ENCODE results near the gene CIRBP.
"Not testable (repeated sequence)": the region's sequence is repeated elsewhere in the genome, so short reads cannot be mapped to it uniquely, and the experiment has no call there.

The CIRBP gene

DNA sequence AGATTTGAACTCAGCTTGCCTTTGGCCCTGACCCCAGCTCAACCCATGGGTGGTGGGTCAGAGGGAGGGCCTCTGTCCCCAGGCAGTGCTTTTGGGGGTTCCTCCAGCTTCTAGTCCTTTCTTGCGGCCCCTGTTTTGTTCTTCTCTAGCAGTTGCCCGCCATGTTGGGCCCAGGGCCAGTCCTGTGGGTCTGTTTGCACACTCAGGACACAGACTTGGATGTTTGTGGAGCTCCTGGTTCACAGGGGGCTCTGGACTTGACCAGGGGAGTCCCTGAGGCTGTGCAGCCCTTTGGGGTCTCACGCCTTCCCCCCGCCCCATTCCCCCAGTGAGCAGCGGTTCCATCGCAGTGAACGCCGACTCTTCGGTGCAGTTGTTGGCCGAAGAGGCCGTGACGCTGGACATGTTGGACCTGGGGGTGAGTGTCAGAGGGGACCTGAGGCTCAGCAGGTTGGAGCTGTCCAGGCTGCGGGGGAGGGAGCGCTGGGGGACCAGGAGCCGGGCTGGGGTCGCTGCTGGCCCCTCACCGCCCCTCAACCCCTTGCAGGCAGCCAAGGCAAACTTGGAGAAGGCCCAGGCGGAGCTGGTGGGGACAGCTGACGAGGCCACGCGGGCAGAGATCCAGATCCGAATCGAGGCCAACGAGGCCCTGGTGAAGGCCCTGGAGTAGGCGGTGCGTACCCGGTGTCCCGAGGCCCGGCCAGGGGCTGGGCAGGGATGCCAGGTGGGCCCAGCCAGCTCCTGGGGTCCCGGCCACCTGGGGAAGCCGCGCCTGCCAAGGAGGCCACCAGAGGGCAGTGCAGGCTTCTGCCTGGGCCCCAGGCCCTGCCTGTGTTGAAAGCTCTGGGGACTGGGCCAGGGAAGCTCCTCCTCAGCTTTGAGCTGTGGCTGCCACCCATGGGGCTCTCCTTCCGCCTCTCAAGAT, 25.1 kb upstream of the CIRBP start:
- peak in 3 of 4 experiments; percentile 70 to 83 (median 75) for DNase-seq (ENCODE audit: low read depth in 4 of 4, low spot score in 1 of 4)

DNA sequence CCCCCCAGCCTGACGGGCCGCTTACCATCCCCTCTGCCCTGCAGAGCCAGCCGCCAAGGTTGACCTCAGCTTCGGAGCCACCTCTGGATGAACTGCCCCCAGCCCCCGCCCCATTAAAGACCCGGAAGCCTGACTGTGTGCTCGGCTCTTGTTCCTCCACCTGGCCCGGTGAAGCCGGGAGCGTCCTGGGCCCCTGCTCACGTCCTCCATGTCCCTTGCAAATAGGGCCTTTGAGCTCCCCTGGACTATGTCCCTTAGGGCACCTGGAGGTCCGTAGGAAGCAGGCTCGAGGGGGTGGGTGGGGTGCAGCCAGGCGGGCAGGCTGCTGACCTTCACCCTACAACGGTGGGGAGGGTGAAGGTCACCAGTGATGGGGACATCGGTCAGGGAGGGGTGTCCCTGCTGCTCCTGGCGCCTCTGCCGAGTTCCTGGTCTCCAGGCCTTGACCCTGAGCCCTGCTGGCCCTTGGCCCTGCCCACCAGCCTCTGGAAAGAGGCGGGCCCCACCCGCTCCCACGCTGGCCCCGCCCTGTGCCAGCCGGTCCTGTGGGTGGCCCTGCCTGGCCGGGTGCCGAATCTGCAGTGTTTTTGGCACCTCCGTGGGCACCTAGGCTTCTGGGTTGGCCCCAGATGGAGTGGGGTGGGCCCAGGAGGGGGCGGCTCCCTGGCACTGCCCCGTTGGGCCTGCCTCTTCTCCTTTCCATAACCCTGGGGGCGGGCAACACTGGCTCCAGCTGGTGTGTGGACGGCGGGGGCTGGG, 24.3 kb upstream of the CIRBP start:
- DNase-seq (ENCODE audit: low read depth in 4 of 4, low spot score in 1 of 4), result no peak

DNA sequence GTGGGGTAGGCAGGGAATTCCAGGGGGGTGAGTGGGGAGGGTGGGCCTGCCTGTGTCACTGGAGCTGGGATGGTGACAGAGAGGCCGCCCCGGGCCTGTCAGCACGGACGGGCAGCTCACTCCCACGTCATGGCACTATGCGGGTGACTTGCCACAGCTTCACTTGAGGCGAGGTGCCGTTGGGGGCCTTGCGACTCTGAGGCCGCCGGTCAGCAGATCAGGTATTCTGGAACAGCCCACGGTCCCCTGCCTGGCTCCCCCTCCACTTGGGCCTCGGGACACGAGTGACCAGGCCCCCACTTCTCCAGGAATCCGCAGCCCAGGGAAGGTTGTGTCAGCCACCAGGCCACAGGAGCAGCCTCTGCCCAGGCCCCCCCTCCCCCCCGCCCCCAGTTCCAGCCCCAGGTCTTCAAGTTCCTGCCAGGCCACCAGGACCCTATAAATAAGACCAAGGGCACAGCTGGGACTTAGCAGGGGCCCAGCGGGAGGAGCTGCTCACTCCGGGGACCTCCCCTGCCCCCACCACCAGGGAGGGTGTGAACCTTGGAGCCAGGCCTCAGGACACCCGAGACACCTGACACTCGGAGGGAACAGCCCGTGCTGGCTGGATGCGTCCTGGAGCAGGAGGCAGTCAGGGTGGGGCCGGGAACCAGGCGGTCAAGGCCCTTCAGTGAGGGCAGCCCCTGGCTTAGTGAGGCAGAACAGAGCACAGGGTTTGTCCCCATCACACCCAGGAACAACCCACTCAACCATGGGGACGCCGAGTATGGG, 23.5 kb upstream of the CIRBP start:
- no peak for DNase-seq (ENCODE audit: low read depth in 4 of 4, low spot score in 1 of 4)

DNA sequence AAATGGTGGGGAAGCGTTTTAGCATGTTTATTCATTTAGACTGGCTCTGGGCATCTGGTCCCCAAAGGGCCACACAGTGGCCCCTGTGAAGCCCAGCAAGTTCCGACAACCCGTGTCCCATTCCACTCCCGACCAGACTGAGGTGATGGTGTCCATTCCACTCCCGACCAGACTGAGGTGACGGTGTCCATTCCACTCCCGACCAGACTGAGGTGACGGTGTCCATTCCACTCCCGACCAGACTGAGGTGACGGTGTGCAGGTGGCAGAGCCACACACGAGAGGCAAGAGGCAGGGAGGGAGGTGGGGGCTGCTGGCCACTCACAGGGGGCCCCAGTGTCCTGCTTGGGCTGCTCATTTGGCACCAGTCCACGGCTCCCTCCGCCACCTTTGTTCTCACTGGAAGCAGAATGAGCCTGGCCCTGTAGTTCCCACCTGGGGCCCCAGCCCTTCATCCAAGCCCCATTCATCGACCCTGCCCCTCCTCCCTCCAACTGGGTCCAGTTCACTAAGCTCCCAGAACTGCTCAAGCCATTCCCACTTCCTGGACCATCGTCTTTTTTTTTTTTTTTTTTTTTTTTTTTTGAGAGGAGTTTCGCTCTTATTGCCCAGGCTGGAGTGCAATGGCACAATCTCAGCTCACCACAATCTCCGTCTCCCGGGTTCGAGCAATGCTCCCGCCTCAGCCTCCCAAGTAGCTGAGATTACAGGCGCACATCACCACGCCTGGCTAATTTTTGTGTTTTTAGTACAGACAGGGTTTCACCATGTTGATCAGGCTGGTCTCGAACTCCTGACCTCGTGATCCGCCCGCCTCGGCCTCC, 22.7 kb upstream of the CIRBP start:
- not testable (repeated sequence) for DNase-seq (ENCODE audit: low read depth in 4 of 4, low spot score in 1 of 4)

DNA sequence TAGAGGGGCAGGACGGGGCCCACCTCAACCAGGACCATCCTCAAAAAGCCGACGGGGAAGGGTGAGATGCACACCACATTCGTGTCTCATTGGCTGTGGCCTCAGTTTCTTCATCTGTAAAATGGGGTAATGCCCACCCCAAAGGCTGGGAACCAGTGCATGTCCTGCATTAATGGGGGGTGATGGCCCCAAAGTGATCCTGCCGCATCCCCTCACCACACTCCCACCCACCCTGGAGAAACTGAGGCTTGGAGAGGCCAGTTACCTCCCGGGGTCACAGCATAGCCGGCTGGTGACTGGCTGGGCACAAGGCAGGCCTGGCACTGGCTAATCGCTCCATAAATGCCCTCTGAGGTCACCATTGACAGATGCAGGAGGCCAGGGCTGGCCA, 21.4 kb upstream of the CIRBP start:
- DNase-seq (ENCODE audit: low read depth in 4 of 4, low spot score in 1 of 4), result no peak

DNA sequence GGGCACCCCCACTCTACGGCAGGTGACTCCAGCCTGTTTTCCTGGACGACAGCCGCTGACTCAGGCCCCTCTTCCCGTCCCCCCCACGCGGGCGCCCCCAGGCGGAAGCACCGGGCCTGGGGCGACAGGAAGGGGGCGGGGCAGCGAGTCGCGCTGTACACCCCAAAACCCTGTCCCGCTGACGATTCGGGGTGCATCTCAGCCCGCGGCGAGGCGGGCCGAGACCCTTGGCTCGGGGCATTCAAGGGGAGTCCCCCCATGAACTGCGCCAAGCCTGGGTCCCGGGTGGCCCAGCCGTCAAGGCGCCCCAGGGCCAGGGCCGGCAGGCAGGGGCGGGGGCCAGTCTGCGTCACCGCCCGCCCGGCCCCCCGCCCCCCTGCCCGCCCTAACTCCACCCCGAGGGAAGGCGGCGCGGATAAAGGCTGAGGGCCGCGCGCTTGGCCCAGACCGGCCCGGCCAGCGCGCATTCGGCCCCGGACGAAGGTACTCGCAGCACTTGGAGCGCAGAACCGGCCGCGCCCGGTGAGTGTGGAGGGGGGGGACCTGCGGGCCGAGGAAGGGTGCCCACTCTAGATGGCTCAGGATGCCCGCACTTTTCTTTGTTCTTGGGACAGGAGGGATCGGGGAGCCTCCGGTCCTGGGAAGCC, 20.9 kb upstream of the CIRBP start, which contains the start of gene MIDN:
Gene MIDN, plus strand, starts transcription at position 445 of the 647 bp plus-strand sequence. CDS start 1,714 bp downstream, outside the sequence.
- peak in 1 of 4 experiments; percentile 68 for DNase-seq (ENCODE audit: low read depth in 4 of 4, low spot score in 1 of 4)

DNA sequence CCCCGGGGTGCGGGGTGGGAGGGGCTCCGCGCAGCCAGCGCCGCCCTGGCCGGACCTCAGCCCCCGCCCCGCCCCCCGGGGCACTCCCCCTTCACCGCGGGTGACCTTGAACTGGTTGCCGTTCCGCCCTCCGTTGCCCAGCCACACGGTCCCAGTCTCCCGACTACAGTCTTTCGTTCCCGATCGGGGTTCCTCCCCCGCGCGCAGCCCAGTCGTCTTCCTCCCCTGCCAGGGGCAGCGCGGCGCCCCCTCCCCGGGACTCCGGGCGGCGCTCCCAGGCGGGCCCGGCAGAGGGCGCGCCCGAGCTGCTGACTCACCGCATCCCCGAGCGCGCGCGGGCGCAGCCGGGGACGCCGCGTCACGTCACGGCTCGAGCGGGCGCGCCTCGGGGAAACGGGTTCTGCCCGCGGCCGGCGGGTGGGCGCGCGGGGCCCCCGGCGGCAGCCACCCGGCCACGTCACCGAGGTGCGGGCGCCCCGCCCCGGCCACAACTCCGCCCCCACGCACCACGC, 20.3 kb upstream of the CIRBP start:
- DNase-seq (ENCODE audit: low read depth in 4 of 4, low spot score in 1 of 4), result peak in 3 of 4 experiments; percentile 66 to 73 (median 67)

DNA sequence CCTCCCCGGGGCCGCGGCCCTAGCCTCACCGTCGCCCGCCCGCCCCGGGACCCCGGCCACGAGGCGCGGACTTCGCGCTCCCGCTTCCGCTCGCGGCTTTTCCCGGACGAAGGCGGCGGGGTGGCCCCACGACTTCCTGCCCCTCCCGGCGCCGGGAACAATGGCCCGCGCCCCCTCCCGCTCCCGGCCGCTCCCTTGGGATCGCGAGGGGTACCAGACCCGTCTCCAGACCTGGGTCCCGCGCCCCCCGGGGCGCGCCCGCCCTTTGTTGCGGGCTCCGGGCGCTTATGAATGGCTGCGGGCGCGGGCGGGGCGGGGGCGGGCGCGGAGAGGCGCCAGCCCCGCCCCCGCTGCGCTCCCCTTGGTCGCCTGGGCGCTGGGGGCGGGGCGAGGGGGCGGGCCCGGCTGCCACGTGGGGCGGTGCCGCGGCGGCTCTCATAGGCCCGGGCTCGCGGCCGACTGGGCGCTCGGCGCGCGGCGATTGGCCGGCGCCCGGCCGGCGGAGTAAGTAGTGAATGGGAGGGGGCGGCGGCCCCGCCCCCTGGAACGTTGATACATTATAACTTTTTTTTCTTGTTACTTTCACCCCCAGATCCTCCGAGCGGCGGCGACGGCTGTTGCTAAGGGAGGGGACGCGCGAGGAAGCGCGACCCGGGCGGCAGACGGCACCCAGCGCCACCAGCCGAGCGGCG, 19.7 kb upstream of the CIRBP start:
- peak; percentile 85 to 91 (median 89) for DNase-seq (ENCODE audit: low read depth in 4 of 4, low spot score in 1 of 4)

DNA sequence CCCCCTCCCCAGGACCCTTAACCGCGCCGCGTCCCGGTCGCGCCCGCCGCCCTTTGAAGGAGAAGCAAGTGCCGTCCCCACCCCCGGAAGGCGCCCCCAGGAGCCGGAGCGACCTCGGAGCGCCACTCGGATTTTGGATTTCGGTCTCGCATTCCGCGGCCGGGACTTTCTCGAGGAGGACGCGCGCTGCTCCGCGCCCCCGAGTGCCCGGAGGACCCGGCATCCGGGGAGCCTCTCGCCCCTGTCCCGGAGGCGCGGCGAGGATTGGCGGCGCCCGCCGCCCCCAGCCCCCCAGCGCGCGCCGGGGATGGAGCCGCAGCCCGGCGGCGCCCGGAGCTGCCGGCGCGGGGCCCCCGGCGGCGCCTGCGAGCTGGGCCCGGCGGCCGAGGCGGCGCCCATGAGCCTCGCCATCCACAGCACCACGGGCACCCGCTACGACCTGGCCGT, 19.1 kb upstream of the CIRBP start:
- DNase-seq (ENCODE audit: low read depth in 4 of 4, low spot score in 1 of 4), result no peak

DNA sequence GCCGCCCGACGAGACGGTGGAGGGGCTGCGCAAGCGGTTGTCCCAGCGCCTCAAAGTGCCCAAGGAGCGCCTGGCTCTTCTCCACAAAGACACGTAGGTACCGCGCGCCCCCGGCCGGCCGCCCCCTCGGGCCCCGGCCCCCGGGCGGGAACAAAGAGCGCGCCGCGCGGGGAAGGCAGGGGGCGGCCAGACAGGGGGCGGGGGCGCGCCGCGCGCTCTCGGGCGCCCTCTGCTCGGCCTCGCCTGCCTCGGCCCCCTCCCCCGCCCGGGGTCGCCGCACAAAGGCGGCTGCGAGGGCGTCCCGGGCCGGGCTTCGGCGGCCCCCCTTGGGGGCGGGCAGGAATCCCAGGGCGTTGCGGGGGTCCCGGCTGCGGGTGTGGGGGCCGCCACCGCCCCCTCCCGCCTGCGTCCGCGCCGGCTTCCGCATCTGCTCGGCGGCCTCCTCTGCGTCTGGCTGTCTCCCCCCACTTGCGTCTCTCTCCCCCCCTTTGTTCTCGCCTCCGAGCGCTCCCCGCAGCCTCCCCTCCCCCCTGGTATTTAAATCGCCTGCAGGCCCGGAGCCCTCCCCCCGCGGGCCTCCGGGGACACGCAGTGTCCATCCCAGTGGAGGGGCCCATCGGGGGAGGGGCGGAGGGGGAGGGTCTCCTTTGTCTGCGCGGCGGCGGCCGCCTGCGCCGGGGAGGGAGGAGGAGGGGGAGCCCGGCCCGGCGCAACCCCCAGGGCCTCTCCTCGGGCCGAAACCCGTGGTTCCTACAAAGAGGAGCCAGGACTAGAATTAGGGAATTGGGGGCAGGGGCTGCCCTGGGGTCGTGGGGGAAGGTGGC, 18.5 kb upstream of the CIRBP start:
- DNase-seq (ENCODE audit: low read depth in 4 of 4, low spot score in 1 of 4), result no peak

DNA sequence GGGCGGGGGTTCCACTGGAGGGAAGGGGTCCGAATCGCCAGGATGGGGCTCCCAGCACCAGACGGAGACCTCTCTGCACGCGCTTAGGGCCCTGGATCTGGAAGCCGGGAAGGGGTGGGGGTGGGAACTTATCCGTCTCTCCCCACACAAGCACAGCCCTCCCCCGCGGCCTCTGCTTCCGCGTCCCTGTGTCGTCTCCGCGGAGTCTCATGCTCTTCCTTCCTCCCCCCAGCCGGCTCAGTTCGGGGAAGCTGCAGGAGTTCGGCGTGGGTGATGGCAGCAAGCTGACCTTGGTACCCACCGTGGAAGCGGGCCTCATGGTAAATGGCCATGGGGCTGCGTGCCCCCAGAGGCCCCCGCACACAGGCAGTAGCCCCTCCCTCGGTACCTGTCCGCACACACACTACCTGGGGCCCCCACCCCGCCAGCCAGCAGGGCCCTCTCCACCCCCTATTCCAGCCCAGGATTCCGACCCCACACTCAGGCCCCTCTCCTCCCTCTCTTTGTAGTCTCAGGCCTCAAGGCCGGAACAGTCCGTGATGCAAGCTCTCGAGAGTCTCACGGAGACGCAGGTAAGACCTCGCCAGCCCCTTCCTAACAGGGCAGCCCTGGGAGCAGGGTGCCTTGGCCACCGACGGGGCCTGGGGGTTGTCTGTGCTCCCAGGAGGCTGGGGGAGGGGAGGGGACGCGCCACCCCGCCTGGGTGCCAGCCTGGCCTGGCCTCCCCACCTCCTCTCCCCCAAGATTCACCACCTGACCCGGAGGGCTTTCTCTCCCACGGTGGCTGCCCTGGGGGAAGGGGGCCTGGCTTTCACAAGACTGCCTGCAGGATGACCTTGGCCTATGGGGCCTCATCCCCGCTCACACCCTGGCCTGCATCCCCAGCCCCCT, 17.6 kb upstream of the CIRBP start:
- DNase-seq (ENCODE audit: low read depth in 4 of 4, low spot score in 1 of 4), result peak in 1 of 4 experiments; percentile 51

DNA sequence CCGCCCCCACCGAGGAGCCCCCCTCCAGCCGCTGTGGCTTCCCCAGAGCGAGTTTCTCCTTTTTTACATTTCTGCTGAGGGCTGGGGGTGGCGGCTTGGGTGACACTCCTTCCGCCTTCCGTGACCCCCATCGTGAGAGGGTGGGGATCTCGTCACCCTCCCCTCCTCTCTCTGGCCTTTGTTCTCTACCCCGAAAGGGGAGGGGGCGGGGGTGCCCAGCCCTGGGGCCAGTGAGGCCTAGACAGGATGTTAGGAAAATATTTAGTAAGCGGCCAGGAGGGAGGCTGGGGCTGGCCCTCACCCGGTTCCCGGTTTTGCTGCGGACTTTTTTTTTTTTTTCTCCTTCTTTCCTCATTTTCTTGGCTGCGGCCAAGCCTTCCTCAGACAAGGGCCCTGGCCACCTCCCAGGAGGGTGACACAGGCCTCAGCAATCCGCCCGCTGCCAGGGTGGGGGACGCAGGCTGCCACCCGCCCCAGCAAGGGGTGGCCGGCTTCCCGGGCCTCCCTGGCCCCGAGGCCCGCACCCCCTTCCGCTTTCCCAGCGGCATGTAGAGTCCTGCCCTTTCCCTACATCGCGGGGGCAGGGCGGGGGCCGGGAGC, 16.8 kb upstream of the CIRBP start:
- DNase-seq (ENCODE audit: low read depth in 4 of 4, low spot score in 1 of 4), result peak in 1 of 4 experiments; percentile 67

DNA sequence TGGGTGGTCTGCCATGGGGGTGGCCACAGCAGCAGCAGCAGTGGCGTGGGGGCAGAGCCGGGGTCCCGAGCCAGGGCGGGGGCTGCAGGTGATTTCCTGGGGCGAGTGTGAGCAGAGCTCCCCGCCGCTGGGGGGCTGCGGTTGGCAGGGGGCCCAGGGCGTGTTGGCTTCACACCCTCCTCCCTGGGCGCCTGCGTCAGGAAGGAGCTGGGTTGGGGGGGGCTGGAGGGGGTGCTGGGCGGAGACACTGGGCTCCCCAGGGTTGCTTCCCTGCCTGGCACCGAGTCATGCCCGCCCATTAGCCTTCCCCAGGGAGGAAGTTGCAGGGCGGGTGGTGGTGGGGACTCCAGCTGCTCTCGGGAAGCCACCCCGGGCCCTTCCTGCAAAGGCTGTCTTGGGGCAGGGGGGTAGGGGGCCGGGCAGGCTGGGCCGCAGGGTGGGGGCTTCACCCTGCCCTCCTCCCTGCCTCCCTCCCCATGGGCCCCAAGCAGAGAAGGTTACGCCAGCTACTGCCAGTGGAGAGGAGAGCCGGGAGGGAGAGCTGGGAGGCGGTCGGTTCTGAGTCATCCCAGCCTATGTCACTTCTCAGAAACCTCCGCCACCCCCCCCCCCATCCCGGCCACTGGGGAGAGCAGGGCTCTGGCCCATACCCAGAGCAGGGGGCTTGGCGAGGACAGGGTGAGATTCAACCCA, 16.2 kb upstream of the CIRBP start:
- DNase-seq (ENCODE audit: low read depth in 4 of 4, low spot score in 1 of 4), result peak in 1 of 4 experiments; percentile 76

DNA sequence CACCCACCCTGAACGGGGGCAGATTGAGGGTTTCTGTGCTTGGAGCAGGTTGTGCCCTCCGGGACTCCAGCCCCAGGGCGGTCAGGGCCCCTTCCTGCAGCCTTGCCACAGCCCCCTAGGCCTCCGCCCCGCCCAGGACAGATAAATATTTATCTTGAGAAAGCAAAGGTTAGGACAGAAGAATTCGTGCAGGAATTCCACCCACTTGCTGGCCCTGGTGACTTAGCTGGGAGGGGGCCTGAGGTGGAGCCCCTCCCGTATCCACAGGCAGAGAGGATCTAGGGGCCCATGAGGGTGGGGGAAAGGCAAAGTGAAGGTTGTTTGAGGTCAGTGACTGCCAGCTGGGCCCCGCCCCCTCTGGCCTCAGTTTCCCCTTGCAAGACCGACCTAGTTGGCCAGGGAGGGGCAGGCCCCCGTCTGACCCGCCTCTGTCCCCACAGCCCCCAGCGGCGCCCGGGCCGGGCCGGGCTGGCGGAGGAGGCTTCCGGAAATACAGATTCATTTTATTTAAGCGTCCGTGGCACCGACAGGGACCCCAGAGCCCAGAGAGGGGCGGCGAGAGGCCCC, 15.5 kb upstream of the CIRBP start:
- DNase-seq (ENCODE audit: low read depth in 4 of 4, low spot score in 1 of 4), result no peak

DNA sequence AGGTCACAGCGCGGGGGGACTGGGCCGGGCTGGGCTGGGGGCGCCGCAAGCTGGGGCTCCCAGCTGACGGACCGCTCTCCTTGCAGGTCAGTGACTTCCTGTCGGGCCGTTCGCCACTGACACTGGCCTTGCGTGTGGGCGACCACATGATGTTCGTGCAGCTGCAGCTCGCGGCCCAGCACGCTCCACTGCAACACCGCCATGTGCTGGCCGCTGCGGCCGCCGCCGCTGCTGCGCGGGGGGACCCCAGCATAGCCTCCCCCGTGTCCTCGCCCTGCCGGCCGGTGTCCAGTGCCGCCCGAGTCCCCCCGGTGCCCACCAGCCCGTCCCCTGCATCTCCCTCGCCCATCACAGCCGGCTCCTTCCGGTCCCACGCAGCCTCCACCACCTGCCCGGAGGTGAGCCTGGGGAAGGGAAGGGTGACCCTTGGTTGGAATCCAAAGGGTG, 15.0 kb upstream of the CIRBP start:
- DNase-seq (ENCODE audit: low read depth in 4 of 4, low spot score in 1 of 4), result no peak
